Activated T-helper 9 cell treated with anti-CD3 and anti-CD28 coated beads, Interleukin-2, amount 50 U/mL, for 16 hours (primary cell): ENCODE data around the gene PRPF40B.
A peak's percentile ranks its signal among the peaks of the same experiment; 100 is the strongest.
"Not testable (repeated sequence)": the region's sequence is repeated elsewhere in the genome, so short reads cannot be mapped to it uniquely, and the experiment has no call there.

Experiments used
- DNase-seq: peaks from one replicate; pipeline ENCODE4 v3.0.0-alpha.2; 2020; ENCODE audit warnings: low read depth

PRPF40B gene

GRCh38 chr12:49609059-49609874, 14.1 kb upstream of the PRPF40B start:
- DNase-seq: no peak

DNA sequence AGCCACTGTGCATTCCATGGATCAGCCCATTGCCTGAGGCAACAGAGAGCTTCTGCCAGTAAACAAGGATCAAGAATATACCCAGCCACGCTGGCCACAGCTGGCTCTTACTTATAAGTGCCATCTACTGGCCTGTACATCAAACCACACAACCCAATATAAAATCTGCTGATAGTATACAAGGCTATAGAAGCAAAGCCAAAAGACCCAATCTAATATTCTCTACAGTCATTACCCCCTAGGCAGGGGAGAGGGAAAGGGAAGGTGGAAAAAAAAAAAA, 13.5 kb upstream of the PRPF40B start:
- no peak for DNase-seq

DNA sequence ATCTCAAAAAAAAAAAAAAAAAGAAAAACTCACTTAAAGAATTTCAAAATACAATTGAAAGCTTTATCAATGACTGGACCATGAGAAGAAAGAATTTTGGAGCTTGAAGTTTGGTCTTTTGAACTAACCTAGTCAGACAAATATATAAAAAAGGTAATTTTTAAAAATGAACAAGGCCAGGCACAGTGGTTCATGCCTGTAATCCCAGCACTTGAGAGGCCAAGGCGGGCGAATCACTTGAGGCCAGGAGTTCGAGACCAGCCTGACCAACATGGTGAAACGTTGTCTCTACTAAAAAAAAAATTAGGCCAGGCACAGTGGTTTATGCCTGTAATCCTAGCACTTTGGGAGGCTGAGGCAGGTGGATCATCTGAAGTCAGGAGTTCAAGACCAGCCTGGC, 12.6 kb upstream of the PRPF40B start:
- DNase-seq: not testable (repeated sequence)

GRCh38 chr12:49612210-49612609, 11.2 kb upstream of the PRPF40B start:
- DNase-seq: no peak

- no peak for DNase-seq
These were observed 7.6 kb upstream of the PRPF40B start for GRCh38 chr12:49615725-49616124.

DNA sequence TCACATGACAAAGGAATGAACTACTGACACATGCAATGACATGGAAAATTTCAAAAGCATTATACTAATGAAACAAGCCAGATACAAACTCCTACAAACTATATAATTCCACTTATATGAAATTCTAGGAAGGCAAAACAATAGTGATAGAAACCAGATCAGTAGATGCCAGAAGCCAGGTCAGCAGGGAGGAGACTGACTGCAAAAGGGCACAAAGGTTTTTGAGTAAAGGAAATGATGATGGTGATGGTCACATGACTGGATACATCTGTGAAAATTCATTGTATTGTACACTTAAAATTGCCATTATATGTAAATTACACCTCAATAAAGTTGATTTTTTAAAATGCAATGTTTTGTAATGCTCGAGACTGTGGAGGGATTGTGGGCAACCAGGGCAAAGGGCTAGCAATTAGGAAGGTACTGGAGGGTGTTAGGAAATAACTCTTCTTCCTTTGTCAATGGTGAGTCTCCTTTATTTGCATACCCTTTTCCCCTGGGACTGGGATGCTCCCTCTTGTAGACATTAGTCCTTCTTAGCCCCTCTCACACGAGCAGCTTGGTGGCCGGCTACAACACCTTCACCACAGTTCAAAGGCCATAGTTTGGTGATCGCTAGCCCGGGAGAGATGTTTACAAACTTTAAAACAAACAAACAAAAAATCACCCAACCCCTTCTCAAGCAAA, 6.7 kb upstream of the PRPF40B start:
- no peak for DNase-seq

DNA sequence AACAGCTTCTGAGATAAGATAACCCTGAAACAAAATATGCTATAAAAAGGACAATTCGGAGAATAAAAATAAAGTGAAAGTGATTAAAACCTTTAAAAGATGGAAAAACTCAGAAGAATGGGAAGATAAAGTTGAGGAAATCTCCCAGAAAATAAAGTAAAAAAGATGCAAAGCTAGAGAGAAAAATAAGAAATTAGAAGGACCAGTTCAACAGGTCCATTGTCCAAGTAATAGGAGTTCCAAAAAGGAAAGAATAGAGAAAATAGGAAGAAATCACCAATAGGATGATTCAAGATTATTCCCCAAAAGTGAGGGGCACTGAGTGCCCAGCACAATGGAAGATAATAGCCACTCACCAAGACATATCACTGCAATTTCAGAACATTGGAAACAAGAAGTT, 4.8 kb upstream of the PRPF40B start:
- no peak for DNase-seq

GRCh38 chr12:49619286-49619685, 4.1 kb upstream of the PRPF40B start:
- DNase-seq: no peak

GRCh38 chr12:49621651-49622500, 1.5 kb upstream of the PRPF40B start:
- no peak for DNase-seq

DNA sequence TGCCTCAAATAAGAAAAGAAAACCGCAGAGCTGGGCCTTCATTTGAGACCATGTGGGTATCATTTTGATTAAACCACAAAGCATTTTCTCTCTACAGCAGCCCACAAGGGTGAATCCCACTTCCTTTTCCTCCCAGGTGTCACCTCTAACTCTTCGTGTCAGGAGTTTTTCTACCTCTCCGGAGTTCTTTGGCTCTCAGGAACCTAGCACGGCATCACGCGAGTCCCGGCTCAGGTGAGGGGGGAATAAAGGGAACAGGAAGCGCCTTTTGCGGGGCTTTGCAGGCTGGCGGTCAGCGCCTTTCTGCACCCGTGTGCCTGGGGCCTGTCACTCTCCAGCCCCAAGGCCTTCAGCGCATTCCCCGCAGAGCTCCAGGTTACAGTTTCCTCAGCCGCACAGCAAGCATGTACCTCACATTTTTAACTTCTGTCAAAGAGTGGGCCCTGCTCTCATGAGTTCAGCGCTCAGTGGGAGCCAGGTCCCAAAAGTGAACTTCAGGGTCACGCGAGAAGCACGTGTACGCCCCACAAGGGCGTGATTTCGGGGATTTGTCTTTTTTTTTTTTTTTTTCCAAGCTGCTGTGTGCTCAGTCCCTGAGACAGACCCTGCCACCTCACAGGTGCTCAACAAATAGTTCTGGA, 740 bp upstream of the PRPF40B start:
- DNase-seq: peak; percentile 28

GRCh38 chr12:49624921-49625577, 1.7 kb downstream of the PRPF40B start:
- no peak for DNase-seq

DNA sequence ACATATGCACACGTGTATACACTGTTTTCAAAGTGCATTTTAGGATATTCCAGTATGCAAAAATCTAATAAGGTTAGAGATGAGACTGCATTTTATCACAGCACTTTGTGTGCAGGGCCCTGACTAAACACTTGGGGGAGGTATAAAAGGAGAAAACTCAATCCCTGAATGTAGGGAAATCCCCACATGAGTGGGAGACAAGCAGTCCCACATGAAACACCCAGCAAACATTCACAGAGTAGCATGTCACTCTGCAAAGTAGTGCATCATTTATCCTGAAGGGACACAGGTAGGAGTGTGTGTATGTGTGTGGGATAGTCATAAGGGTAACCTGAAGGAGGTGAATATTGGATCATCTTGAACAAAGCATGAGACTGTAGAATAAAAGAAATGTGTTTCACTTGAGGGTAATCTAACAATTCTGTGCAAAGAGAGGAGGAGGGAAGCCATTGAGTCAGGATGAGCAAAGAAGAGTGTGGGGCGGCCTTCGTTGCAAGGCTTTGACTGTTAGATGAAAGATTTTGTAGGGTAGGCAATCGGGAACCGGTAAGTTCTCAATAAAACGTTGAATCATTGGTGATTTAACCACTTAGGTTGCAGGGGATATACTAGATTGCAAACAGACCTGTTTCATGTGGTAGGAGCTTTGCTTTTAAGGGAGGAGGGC, 2.9 kb downstream of the PRPF40B start:
- no peak for DNase-seq

DNA sequence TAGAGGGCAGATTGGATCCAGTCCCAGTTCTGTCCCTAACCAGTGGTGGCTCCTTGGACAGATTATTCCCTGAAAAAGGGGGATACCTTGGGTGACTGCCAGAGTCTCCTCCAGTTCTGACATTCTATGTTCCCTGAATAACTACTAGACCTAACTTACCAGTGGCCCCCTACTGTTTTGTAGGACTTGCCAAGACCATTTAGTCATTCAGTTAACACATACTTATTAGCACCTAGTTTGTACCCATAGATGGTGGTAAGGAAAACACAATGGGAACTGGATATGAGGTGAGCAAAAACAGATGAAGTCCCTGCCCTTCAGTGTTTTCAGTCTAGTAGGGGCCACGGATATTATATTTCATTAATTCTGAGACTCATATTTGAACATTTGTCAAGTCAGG, 3.5 kb downstream of the PRPF40B start:
- DNase-seq: no peak

DNA sequence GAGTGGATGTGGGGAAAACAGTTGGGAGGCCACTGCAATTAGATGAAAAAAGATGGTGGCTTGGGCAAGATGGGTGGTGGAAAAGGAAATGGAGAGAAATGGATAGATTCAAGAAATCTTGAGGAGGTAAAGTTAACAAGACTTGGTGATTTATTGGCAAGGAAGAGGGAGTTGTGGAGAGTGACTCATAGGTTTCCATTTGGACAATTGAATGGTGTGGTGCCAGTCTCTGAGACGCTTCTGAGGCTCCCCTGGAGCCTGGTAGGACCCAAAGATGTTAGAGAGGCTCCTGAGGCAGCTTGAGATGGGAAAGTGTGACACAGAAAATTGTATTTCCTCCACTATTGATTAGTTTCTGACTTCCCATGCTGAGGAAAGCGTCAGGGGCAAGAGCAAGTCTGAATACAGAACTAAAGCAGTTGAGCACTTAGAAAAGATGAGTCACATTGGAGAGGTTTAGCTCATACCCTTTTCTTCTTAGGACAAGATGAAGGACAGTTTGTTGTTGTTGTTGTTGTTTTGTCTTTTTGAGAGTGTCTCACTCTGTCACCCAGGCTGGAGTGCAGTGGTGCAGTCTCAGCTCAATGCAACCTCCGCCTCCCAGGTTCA, 4.5 kb downstream of the PRPF40B start:
- DNase-seq: no peak

GRCh38 chr12:49631336-49631907, 8.1 kb downstream of the PRPF40B start:
- DNase-seq: no peak

DNA sequence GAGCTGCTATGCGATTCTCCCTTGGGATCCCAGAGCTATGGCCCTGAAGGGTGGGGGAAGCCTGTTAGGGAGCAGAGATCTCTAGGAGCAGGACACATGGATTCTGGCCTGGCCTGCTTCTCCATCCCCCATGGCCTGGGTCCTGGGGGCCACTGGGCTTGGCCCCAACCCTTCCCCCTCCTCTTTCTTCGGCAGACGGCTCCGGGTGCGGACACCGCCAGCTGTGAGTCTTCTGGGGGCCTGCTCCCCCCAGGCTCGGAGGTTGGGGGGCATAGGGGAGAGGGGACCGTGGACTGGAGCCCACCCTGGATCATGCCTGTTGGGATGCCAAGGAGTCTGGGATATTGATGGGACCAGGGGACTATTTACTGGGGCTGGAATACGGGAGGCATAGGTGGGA, 9.0 kb downstream of the PRPF40B start:
- no peak for DNase-seq

DNA sequence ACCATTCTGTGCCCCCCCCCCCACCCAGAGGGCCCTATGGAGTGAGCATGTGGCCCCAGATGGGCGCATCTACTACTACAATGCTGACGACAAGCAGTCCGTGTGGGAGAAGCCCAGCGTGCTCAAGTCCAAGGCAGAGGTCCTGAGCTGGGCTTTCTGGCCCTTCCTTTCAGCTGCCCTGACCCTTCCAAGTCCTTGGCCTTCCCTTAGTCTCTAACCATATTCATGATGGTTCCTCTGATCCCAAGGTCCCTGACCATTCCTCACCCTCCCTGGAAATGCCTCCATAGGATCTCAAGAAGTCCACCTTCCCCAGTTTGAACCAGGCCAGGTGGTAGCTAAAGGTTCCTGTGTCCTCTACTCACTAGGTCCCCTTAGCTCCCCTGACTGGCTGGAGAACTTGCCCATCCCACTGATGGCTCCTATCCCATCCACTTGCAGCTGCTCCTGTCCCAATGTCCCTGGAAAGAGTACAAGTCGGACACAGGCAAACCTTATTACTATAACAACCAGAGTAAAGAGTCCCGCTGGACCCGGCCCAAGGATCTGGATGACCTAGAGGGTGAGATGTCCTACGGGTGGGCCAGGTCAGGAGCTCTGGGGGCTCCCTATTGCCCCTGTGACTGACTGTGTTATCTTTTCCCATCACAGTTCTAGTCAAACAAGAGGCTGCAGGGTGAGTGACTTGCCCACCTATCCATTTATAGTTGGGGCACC, 9.8 kb downstream of the PRPF40B start:
- DNase-seq: no peak

GRCh38 chr12:49633703-49634345, 10.5 kb downstream of the PRPF40B start:
- no peak for DNase-seq

- no peak for DNase-seq
These were observed 11.7 kb downstream of the PRPF40B start for GRCh38 chr12:49635036-49635435.
